Kidney epithelial cell (primary cell): ENCODE data around the gene PHACTR3. TPM values are rescaled to one million over a fixed set of nuclear protein-coding genes. Genes with fewer than 3 reads are reported as not detected.

Experiments
- DNase-seq: peaks from one replicate; pipeline ENCODE4 v3.0.0-alpha.2; 2010; ENCODE audit warnings: low read depth
- H3K27me3 ChIP-seq: 2 replicates; pipeline ENCODE4 v1.6.0; 2011; ENCODE audit warnings: low read length; ENCODE audit not compliant: control insufficient read depth, insufficient read depth
- H3K36me3 ChIP-seq: 2 replicates; pipeline ENCODE4 v1.5.1; 2011; ENCODE audit warnings: low read length; ENCODE audit not compliant: control insufficient read depth, insufficient read depth
- H3K4me3 ChIP-seq: 2 replicates; pipeline ENCODE4 v1.5.1; 2011; ENCODE audit warnings: low read depth, mild to moderate bottlenecking, control low read depth, low read length
- CTCF ChIP-seq: IDR thresholded peaks from 2 replicates; pipeline ENCODE4 v1.5.1; 2011; ENCODE audit warnings: mild to moderate bottlenecking, moderate library complexity, low read length, control low read depth, inconsistent platforms; ENCODE audit not compliant: insufficient read depth, poor library complexity, severe bottlenecking
- total RNA-seq: library from RNA; depleted of rRNA; stranded (reverse); fragments of >200 nt; gene quantifications from 2 replicates; pipeline ENCODE4 v1.2.3, GENCODE V29; 2015

The PHACTR3 gene
- total RNA-seq, 1 donor from 2014 or later = not detected

- Histone ChIP-seq H3K4me3 (no peak overlapping the region), H3K27me3 (peaks cover 3% of the 10 kb centered on the region), H3K36me3 (no peaks in the 10 kb centered on the region)
- no peak for TF ChIP-seq CTCF
- no peak for DNase-seq
These were observed 176.3 kb downstream of the PHACTR3 start for GRCh38 chr20:59780494-59781185.

- no peak for DNase-seq
- no peak for TF ChIP-seq CTCF
These were observed 176.9 kb downstream of the PHACTR3 start for GRCh38 chr20:59781226-59781625.

GRCh38 chr20:59782986-59783640, 178.8 kb downstream of the PHACTR3 start:
- peak; percentile 94 for TF ChIP-seq CTCF
- no peak for DNase-seq
- Histone ChIP-seq H3K36me3 (no peaks in the 10 kb centered on the region), H3K27me3 (peaks cover 3% of the 10 kb centered on the region), H3K4me3 (no peak overlapping the region)

More at GRCh38 chr20:59781226-59781625, 176.9 kb downstream of the PHACTR3 start:
- peaks cover 3% of the 10 kb centered on the region for H3K27me3 ChIP-seq
- no peak overlapping the region for H3K4me3 ChIP-seq
- no peaks in the 10 kb centered on the region for H3K36me3 ChIP-seq

- Histone ChIP-seq H3K27me3 (peaks cover 3% of the 10 kb centered on the region), H3K36me3 (no peaks in the 10 kb centered on the region), H3K4me3 (no peak overlapping the region)
- DNase-seq = no peak
- no peak for TF ChIP-seq CTCF
These were observed 179.3 kb downstream of the PHACTR3 start for GRCh38 chr20:59783641-59784010.

DNA sequence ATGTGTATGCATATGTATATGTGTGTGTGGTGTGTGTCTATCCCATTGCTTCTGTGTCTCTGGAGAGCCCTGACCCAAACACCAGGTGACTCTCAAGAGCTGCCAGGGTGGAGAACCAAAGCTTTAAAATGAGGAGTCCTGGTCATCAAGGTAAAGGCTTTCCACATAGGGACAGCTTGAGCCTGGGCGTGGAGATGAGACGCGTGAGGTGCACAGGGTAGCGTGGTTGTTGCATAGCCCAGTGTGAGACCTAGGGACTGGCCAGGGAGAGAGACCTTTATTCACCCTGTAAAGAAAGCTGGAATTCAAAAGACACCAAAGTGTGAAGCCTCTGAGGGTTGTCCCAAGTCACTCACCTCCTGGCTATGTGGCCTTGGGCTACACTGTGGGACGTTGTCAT, 180.0 kb downstream of the PHACTR3 start:
- DNase-seq = no peak
- Histone ChIP-seq H3K36me3 (no peaks in the 10 kb centered on the region), H3K27me3 (peaks cover 3% of the 10 kb centered on the region), H3K4me3 (no peak overlapping the region)
- TF ChIP-seq CTCF = no peak
